ENCODE data around the gene KSR1.

GRCh38 chr17:27481327-27481726 lies 25.1 kb downstream of the KSR1 start:
- no peak for TF ChIP-seq POLR2A (IDR thresholded peaks at IDR 0.05)
- TF ChIP-seq CTCF (IDR thresholded peaks at IDR 0.05) = no peak
